CD14-positive monocyte (primary cell): ENCODE data around the gene LAMA1. TPM values are rescaled to one million over a fixed set of nuclear protein-coding genes. Genes with fewer than 3 reads are reported as not detected.

Source experiments
- DNase-seq, 3 donors: peaks; one replicate each; pipeline ENCODE4 v3.0.0-alpha.2; 2011 to 2022
- H2AFZ ChIP-seq: 2 replicates; pipeline ENCODE4 v1.6.0; 2012; ENCODE audit warnings: mild to moderate bottlenecking, low read depth, low read length, inconsistent platforms; ENCODE audit not compliant: insufficient read depth, poor library complexity, severe bottlenecking
- H3K27ac ChIP-seq, 2 donors: 1 replicate in 1 of 2; 2 replicates in 1 of 2; pipeline ENCODE4 v1.5.1; 2012 to 2013; ENCODE audit warnings: low read length in 2 of 2, control low read depth in 1 of 2, inconsistent platforms in 1 of 2, low read depth in 1 of 2, mild to moderate bottlenecking in 1 of 2
- H3K27me3 ChIP-seq, 2 donors: one replicate each; pipeline versions ENCODE4 v1.6.0 to v1.6.1; 2011 to 2013; ENCODE audit warnings: low read length in 2 of 2; ENCODE audit not compliant: control insufficient read depth in 2 of 2, insufficient read depth in 2 of 2
- H3K36me3 ChIP-seq, 2 donors: replicated peaks in 1 of 2; 1 replicate in 1 of 2; 2 replicates in 1 of 2; pipeline versions ENCODE4 v1.5.1 to v1.6.1; 2012 to 2013; ENCODE audit warnings: low read length in 2 of 2, control low read depth in 1 of 2, inconsistent platforms in 1 of 2, mild to moderate bottlenecking in 1 of 2; ENCODE audit not compliant: insufficient read depth in 2 of 2, control insufficient read depth in 1 of 2
- H3K4me1 ChIP-seq, 2 donors: 1 replicate in 1 of 2; 2 replicates in 1 of 2; pipeline versions ENCODE4 v1.5.1 to v1.6.1; 2012 to 2013; ENCODE audit warnings: low read length in 2 of 2, control low read depth in 1 of 2, inconsistent platforms in 1 of 2, mild to moderate bottlenecking in 1 of 2, moderate library complexity in 1 of 2; ENCODE audit not compliant: insufficient read depth in 2 of 2, control insufficient read depth in 1 of 2
- H3K4me2 ChIP-seq: replicated peaks from 2 replicates; pipeline ENCODE3; 2012; ENCODE audit warnings: low read length, moderate library complexity, mild to moderate bottlenecking; ENCODE audit not compliant: poor library complexity, severe bottlenecking; ENCODE audit errors: extremely low read depth
- H3K4me3 ChIP-seq, 3 experiments: fragments of 200-600 bp in 1 of 3; sonication (generic) in 1 of 3; replicated peaks in 1 of 3; 1 replicate in 2 of 3; 2 replicates in 1 of 3; pipeline ENCODE4 v1.5.1; 2011 to 2013; ENCODE audit warnings: low read length in 3 of 3, mild to moderate bottlenecking in 3 of 3, control low read depth in 2 of 3, low read depth in 2 of 3, inconsistent platforms in 1 of 3, moderate library complexity in 1 of 3
- H3K79me2 ChIP-seq: 2 replicates; pipeline ENCODE4 v1.6.0; 2012; ENCODE audit warnings: mild to moderate bottlenecking, control low read depth, inconsistent platforms, low read length, moderate library complexity; ENCODE audit not compliant: insufficient read depth
- H3K9ac ChIP-seq: 2 replicates; pipeline ENCODE4 v1.6.0; 2017; ENCODE audit warnings: low read length, mild to moderate bottlenecking; ENCODE audit not compliant: insufficient read depth, poor library complexity, severe bottlenecking
- H3K9me3 ChIP-seq, 2 donors: replicated peaks in 1 of 2; 1 replicate in 1 of 2; 2 replicates in 1 of 2; pipeline versions ENCODE4 v1.5.1 to v1.6.1; 2012 to 2013; ENCODE audit warnings: low read length in 2 of 2, control low read depth in 1 of 2; ENCODE audit not compliant: control insufficient read depth in 1 of 2, insufficient read depth in 1 of 2
- H4K20me1 ChIP-seq: 2 replicates; pipeline ENCODE4 v1.6.0; 2012; ENCODE audit warnings: mild to moderate bottlenecking, low read length, control low read depth, moderate library complexity; ENCODE audit not compliant: insufficient read depth
- H3K27ac Mint-ChIP-seq, 7 donors: one replicate each; pipeline ENCODE4 v1.8.0; 2020; ENCODE audit warnings: mild to moderate bottlenecking in 7 of 7, mixed read lengths in 7 of 7, moderate library complexity in 6 of 7, inconsistent platforms in 2 of 7
- H3K27me3 Mint-ChIP-seq, 3 donors: one replicate each; pipeline ENCODE4 v1.8.0; 2021 to 2022; ENCODE audit warnings: low read depth in 3 of 3, mild to moderate bottlenecking in 3 of 3, mixed read lengths in 3 of 3, moderate library complexity in 3 of 3, inconsistent platforms in 1 of 3
- H3K36me3 Mint-ChIP-seq, 2 donors: one replicate each; pipeline ENCODE4 v1.8.0; 2020; ENCODE audit warnings: mixed read lengths in 2 of 2, inconsistent platforms in 1 of 2, mild to moderate bottlenecking in 1 of 2
- H3K4me1 Mint-ChIP-seq: one replicate; pipeline ENCODE4 v1.8.0; 2020; ENCODE audit warnings: mild to moderate bottlenecking, mixed read lengths
- H3K4me3 Mint-ChIP-seq, 2 donors: one replicate each; pipeline ENCODE4 v1.8.0; 2020; ENCODE audit warnings: mild to moderate bottlenecking in 2 of 2, mixed read lengths in 2 of 2, moderate library complexity in 1 of 2
- H3K9me3 Mint-ChIP-seq, 7 donors: one replicate each; pipeline ENCODE4 v1.8.0; 2020 to 2022; ENCODE audit warnings: mixed read lengths in 7 of 7, mild to moderate bottlenecking in 6 of 7, moderate library complexity in 6 of 7, inconsistent platforms in 2 of 7
- WGBS: methylation state at CpG from one replicate; pipeline ENCODE4 v1.1.5; 2013; ENCODE audit warnings: missing lambda C conversion rate; ENCODE audit not compliant: insufficient coverage; 5-methylcytosine and 5-hydroxymethylcytosine counted together
- intact Hi-C, 2 donors: fragments of 100-400 bp; cut with micrococcal nuclease; formaldehyde crosslinking; loops; one replicate each; pipeline versions ENCODE4 v1.15.0 to v1.15.1; 2023
- polyA plus RNA-seq, 3 donors: library from polyadenylated mRNA; depleted of rRNA in 1 of 3; unstranded in 2 of 3; stranded (reverse) in 1 of 3; fragments of 300-500 nt in 2 of 3; fragments of >200 nt in 1 of 3; fragmentation: Illumina TruSeq in 2 of 3; gene quantifications; 1 replicate in 2 of 3; 2 replicates in 1 of 3; pipeline ENCODE4 v1.2.3, GENCODE V29; 2012 to 2021
- TF ChIP-seq, protein P1 (sequence below): fragments of 200-600 bp; IDR thresholded peaks from one replicate; pipeline ENCODE4 v1.8.0; 2022; ENCODE audit warnings: antibody characterized with exemption, mild to moderate bottlenecking

Gene LAMA1
- polyA plus RNA-seq, 3 donors, result not detected

DNA sequence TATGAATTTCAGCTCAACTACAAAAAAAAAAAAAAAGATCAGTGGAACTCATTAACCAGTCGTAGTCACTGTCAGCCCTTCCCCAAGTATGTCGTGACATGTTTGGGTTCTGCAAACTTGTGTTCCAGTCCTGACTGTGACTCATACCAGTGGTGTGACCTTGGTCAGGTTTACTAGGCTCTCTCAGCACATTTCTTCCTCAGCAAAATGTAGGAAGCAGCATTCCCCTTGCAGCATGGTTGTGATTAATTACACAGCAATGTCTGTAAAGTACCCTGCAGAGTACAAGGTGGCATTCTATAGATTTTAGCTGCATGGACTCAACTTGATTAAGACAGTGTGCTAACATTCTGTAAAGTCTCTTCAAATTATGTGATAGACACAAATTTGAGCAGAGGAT lies 156.9 kb downstream of the LAMA1 start:
- Histone ChIP-seq H3K27ac (no peak overlapping the region), H3K27me3 (no peaks in the 10 kb centered on the region), H3K9me3 (no peaks in the 10 kb centered on the region), H3K36me3 (no peaks in the 10 kb centered on the region), H3K9ac (no peak overlapping the region), H3K4me3 (no peak overlapping the region), H2AFZ (no peak overlapping the region), H3K4me2 (no peak overlapping the region), H3K4me1 (no peaks in the 10 kb centered on the region), H4K20me1 (no peaks in the 10 kb centered on the region), H3K79me2 (no peaks in the 10 kb centered on the region)
- no peaks in the 10 kb centered on the region for H3K36me3 Mint-ChIP-seq
- TF ChIP-seq, protein P1, sequence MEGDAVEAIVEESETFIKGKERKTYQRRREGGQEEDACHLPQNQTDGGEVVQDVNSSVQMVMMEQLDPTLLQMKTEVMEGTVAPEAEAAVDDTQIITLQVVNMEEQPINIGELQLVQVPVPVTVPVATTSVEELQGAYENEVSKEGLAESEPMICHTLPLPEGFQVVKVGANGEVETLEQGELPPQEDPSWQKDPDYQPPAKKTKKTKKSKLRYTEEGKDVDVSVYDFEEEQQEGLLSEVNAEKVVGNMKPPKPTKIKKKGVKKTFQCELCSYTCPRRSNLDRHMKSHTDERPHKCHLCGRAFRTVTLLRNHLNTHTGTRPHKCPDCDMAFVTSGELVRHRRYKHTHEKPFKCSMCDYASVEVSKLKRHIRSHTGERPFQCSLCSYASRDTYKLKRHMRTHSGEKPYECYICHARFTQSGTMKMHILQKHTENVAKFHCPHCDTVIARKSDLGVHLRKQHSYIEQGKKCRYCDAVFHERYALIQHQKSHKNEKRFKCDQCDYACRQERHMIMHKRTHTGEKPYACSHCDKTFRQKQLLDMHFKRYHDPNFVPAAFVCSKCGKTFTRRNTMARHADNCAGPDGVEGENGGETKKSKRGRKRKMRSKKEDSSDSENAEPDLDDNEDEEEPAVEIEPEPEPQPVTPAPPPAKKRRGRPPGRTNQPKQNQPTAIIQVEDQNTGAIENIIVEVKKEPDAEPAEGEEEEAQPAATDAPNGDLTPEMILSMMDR, result no peak
- no peak overlapping the region for H3K4me3 Mint-ChIP-seq
- H3K27me3 Mint-ChIP-seq, result peaks cover 0 to 2% (median 0%) of the 10 kb centered on the region in 3 donors
- 91% methylated on average over 2 of the region's 2 CpGs for WGBS
- DNase-seq, result no peak
- intact Hi-C loops, result no loop called here
- no peaks in the 10 kb centered on the region for H3K4me1 Mint-ChIP-seq
- peaks cover 0 to 7% (median 0%) of the 10 kb centered on the region in 7 donors for H3K9me3 Mint-ChIP-seq
- no peak overlapping the region for H3K27ac Mint-ChIP-seq

DNA sequence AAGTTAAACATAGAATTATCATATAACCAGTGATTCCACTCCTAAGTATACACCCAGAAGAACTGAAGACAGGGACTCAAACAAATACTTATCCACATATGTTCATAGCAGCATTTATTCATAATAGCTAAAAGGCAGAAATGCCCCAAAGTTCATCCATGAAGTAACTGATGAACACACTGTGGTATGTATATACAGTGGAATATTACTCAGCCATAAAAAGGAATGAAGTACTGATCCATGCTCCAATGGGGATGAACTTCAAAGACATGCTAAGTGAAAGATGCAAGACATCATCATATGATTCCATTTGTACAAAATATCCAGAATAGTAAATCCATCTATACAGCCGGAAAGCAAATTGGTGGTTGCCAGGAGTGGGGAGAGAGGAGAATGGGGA lies 157.5 kb downstream of the LAMA1 start:
- Histone ChIP-seq H3K79me2 (no peaks in the 10 kb centered on the region), H3K36me3 (no peaks in the 10 kb centered on the region), H3K9me3 (no peaks in the 10 kb centered on the region), H3K9ac (no peak overlapping the region), H3K4me3 (no peak overlapping the region), H3K27ac (no peak overlapping the region), H3K27me3 (no peaks in the 10 kb centered on the region), H3K4me2 (no peak overlapping the region), H2AFZ (no peak overlapping the region), H4K20me1 (no peaks in the 10 kb centered on the region), H3K4me1 (no peaks in the 10 kb centered on the region)
- Mint-ChIP-seq H3K4me1 (no peaks in the 10 kb centered on the region), H3K4me3 (no peak overlapping the region), H3K36me3 (no peaks in the 10 kb centered on the region), H3K27me3 (peaks cover 0 to 2% (median 0%) of the 10 kb centered on the region in 3 donors), H3K27ac (no peak overlapping the region), H3K9me3 (peaks cover 0 to 7% (median 0%) of the 10 kb centered on the region in 7 donors)
- no peak for DNase-seq
- TF ChIP-seq, protein P1, result no peak
- intact Hi-C loops, result no loop called here
- no CpG with 5 or more reads among the region's 1 CpG for WGBS
